Ramos (cell line): ENCODE measurements around the gene YBX2.

Source experiments
- in situ Hi-C: fragments of 300-500 bp; cut with MboI; formaldehyde crosslinking; loops from one replicate; pipeline ENCODE4 v1.14.3; 2022; ENCODE audit warnings: low sequenced_read_pairs; ENCODE audit not compliant: unreplicated experiment

The YBX2 gene

DNA sequence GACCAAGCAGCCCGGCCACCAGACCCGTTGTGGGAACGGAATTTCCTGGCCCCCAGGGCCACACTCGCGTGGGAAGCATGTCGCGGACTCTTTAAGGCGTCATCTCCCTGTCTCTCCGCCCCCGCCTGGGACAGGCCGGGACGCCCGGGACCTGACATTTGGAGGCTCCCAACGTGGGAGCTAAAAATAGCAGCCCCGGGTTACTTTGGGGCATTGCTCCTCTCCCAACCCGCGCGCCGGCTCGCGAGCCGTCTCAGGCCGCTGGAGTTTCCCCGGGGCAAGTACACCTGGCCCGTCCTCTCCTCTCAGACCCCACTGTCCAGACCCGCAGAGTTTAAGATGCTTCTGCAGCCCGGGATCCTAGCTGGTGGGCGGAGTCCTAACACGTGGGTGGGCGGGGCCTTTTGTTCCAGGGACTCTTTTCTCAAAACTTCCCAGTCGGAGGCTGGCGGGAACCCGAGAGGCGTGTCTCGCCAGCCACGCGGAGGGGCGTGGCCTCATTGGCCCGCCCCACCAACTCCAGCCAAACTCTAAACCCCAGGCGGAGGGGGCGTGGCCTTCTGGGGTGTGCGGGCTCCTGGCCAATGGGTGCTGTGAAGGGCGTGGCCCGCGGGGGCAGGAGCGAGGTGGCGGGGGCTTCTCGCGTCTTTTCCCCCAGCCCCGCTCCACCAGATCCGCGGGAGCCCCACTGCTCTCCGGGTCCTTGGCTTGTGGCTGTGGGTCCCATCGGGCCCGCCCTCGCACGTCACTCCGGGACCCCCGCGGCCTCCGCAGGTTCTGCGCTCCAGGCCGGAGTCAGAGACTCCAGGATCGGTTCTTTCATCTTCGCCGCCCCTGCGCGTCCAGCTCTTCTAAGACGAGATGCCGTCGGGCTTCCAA, 13.1 kb downstream of the YBX2 start, which contains the start of gene SLC2A4:
SLC2A4 (plus strand) TSS at position 645 of the 879 bp plus-strand sequence; CDS start at position 862, 217 bp downstream.
- in situ Hi-C loops: no loop called here

- in situ Hi-C loops: no loop called here
These were observed 13.8 kb downstream of the YBX2 start for GRCh38 chr17:7280519-7281073.

- in situ Hi-C loops: loop anchor here (10.0 kb wide), 1 partner anchor 65 kb away; no protein-coding TSS in a partner anchor
These were observed 15.0 kb downstream of the YBX2 start for GRCh38 chr17:7279448-7279847.

DNA sequence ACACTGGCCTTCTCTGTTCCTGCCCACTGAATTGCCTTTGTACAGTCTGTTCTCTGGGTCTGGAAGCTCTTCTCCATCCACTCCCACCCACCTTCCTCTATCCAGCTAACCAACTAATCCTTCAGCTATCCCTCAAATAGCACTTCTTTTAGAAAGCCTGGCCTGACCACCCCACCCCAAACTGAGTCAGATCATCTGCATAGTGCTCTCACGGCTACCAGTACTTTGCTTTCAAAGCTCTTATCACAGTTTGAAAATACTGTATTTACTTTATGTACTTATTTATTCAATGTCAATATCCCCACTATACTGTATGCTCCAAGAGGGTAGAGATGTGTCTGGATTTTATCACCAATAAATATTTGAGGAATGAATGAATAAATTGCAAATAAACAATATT, 27.7 kb downstream of the YBX2 start:
- in situ Hi-C loops: no loop called here

GRCh38 chr17:7263801-7264078, 30.7 kb downstream of the YBX2 start:
- in situ Hi-C loops: no loop called here

DNA sequence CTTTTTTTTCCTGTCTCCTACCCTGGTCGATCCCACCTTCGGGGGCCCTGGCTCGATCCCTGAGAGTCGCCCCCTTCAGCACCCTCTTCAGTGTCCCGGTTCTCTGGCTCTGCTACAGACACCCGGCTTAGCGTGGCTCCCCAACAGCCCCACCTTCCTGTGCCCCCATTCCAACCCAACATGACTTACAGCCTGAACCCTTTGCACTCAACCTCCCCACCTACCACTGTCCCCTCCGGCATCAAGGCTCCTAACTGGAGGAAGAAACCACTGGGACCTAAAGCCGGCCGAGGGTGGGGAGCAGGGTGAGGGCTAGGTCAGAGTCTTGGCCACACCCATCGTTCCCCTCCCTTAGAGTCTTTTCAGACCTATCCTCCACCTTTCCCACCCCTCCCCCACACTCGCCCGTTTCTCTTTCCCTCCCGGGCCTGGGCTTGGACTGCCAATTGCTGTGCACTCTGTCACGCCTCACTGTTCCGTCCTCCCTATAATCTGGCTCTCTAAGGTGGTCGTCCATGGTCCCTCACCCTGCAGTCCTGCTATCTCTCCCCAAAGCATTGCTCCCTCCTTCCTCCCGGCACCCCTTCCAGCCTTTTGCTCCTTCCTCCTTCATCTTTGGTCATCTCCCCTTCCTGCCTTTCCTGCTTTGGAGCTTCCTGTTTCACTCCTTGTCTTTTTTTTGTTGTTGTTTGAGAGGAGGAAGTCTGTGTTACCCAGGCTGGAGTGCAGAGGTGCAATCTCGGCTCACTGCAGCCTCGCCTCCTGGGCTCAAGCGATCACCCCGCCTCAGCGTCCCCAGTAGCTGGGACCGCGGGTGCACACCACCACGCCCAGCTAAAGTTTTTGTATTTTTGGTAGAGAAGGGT, 31.3 kb downstream of the YBX2 start:
- in situ Hi-C loops: no loop called here

DNA sequence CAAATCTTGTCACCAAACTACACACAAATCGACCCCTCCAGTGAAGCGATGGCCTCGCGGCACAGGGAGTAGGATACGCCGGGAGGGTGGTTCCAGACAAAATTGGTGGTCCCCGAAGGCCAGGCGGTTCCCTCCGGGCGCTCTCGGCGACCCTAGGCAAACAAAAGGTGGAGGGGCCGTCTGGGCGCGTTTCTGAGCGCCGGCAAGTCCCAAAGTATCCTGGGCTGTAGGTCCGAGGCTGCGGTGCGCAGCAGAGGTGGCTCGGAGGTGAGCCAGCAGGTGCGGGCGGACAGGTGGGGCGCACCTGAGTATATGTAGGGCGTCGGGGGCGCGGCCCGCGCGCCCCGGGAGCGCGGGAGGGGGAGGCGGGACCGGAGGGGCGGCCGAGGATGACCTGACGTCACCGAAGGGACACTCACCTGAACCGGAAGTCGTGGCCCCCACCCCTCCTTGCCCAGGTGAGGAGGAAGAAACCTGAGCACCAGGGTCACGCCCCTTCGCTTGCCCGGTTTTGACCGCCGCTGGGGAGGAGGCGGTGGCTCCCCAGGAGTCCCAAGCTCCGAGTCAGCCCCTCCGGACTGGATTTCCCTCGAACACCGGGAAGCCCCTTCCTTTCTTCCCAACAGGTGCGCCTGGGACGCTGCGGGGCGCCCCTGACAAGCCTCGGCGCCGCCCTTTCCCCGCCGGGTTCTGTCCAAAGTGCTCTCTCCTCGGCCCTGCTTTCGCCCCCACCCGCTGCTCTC, 32.1 kb downstream of the YBX2 start, which contains the start of gene CLDN7:
CLDN7 (minus strand) TSS at position 287 of the 743 bp plus-strand sequence. CDS start 435 bp downstream, outside the sequence.
- in situ Hi-C loops: no loop called here

DNA sequence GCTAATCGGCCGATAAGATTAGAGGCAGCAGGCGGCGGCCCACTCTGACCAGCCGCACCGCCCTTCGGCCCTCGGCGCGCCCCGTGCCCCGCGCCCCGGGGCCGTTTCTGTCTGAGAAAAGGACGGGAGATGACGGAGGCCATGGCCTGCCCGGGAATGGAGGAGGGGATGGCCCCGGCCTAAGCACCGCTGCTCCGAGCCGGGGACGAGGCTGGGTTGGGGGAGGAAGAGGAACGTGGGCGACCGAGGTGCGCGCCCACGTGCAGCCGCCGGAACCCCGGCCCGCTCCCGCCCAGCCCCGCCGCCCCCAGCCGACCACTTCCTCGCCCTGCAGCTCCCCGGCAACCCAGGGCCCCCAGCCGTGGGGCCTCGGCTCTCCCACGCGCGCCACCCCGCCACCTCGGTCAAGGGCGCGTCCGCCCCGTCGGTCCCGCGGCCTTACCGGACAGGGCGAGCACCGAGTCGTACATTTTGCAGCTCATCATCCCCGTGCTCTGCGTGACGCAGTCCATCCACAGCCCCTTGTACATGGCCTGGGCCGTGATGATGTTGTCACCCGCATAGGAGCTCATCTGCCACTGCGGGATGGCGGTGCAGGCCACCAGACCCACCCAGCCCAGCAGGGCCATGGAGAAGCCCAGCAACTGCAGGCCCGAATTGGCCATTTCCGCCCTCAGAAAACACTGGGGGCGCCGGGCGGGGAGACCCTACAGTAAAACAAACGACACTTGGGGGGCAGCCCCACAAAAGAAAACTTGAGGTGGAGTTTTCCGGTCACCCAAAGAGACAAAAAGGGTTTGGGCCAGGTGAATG, 32.9 kb downstream of the YBX2 start:
- in situ Hi-C loops: no loop called here

DNA sequence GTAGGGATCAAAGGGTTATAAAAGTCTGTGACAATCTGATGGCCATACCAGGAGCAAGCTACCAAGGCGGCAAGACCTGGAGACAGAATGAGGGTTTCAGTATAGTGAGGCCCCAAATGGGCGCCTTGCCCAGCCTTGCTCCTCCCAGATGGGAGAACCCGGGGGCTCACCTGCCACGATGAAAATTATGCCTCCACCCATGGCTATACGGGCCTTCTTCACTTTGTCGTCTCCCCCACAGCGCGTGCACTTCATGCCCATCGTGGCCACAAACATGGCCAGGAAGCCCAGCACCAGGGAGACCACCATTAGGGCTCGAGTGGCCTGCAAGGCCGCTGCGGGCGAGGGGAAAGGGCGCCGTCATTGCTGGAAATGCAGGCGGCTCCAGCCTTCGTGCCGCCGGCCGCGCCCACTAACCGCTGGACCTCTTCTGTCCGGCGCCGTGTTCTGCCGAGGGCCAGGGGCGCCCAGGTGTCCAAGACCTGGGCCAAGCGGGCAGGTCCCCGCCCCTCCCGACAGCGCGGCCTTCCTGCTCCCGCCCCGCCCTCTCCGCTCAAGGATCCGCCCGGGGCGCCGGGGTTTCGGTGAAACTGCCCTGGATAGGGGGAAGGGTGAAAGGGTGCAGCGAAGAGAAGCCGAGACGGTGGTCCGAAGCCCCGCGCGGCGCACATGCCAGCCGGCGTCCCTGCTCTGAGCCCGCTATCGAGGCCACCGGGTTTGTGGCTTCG, 33.6 kb downstream of the YBX2 start:
- in situ Hi-C loops: no loop called here

DNA sequence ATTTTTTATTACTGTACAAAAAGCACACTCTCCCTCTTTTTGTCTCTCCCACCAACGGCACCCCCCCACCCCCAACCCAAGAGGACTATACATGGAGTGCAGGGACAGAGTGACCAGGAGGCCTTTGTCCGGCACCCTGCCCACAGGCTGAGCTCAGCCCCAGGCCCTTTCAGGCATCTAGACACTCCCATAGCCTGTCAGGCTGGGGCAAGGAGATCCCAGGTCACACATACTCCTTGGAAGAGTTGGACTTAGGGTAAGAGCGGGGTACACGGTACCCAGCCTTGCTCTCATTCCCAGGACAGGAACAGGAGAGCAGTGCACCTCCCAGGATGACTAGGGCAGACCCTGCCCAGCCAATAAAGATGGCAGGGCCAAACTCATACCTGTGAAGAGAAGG, 34.3 kb downstream of the YBX2 start:
- in situ Hi-C loops: no loop called here

- in situ Hi-C loops: no loop called here
These were observed 34.9 kb downstream of the YBX2 start for GRCh38 chr17:7259555-7259889.

DNA sequence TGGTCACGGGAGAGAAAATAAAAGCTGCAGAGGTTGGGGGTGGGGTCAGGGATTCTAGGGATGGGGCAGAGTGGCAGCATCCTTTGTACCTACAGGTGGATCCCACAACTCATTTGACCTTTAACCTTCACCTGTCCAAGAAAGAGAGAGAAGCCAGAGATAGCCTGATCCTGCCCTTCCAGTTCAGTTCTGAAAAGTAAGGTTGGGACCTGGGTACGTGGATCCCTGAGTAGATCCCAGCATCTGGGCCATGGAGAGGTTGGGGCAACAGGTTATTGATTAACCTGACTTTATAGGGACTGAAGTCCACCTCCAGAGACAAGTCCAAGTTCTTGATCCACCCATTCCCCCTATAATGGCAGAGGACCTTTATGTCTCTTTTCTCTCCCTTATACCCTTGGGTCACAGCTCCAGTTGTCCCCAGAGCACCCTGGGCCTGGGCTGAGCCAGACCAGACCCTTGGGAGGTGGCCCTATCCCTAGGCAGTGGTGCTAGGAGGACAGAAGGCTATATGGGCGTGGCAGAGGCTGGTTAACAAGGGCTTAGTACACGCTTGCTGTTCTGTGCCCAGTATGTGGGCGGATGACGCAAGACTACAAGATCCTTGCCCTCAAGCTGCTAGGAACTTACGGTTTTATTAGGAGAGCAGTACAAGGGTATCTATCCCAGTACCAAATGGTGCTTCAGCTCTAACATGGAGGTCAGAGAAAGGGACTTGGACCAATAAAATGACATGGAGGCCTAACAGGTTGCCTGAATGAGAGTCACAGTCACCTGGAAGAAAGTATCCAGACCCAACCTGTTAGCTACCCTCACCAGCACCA, 35.5 kb downstream of the YBX2 start:
- in situ Hi-C loops: no loop called here

DNA sequence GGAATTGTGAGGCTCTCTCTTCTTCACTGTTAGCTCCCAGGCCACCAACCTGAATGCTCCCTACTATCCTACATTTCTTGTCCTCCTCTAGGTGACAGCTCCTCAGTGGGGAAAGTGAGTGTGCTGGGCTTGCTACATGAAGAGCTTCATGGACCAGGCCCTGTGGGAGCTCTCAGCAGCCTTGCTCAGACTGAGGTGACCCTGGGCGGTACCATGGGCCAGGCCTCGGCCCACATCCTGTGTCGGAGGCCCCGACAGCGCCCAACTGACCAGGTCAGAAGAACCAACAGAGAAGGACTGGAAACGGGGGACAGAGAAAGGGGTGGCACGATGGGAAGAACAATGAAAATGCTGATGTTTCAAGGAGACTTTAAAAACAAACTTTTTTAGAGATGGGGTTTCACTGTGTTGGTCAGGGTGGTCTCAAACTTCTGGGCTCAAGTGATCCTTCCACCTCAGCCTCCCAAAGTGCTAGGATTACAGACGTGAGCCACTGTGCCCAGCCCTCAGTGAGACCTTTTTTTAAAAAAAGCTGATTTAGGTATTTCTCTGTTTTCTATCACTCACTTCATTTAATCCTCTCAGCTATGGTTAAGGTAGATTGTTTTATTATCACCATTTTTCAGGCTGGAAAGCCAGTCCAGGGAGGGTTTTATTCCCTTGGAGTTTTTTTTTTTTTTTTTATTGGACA, 37.5 kb downstream of the YBX2 start:
- in situ Hi-C loops: no loop called here

- in situ Hi-C loops: no loop called here
These were observed 39.9 kb downstream of the YBX2 start for GRCh38 chr17:7254511-7254910.

GRCh38 chr17:7253082-7253481, 41.4 kb downstream of the YBX2 start:
- in situ Hi-C loops: no loop called here

DNA sequence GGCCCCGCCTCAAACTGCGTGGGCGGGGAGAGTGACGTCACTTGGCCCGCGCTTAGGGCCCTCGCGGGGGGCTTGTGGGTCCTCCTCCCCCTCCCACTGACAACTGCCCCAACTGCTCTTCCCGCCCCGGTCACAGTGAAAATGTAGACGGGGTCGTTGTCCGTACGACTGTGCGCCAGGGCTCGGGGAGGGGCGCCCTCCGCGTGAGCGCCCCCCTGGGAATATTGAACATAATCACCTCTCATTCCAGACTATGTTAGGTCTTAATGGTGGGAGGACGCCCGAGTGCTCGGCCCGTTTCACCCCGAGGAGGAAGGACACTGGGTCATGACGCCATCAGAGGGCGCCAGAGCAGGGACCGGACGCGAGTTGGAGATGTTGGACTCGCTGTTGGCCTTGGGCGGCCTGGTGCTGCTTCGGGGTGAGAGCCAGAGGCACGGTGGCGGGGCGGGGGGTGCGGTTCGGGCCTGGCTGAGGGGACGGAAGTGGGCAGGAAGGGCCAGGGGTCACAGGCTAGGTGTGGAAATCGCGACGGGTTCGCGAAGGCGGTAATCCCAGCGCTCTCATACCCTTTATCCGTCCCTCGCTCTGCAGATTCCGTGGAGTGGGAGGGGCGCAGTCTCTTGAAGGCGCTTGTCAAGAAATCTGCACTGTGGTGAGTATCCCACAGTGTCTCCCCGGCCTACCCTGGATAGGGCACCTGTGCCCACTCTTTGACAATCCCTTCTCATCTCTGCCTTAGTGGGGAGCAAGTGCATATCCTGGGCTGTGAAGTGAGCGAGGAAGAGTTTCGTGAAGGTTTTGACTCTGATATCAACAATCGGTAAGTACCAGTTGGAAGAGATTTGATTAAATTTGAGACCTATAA, 42.0 kb downstream of the YBX2 start, which contains the start of gene ELP5:
ELP5 (plus strand) TSS at position 40 of the 868 bp plus-strand sequence; CDS start at position 376, 336 bp downstream.
- in situ Hi-C loops: no loop called here
